WTC11 (cell line): Measurements from ENCODE around the gene SLC35B4. TPM values are rescaled to one million over a fixed set of nuclear protein-coding genes. Genes with fewer than 3 reads are reported as not detected.

Experiments used
- ATAC-seq: fragments of 200-7000 bp; cut with Tn5 transposase; 2 replicates; pipeline ENCODE4 v1.10.0; 2021; ENCODE audit warnings: mild to moderate bottlenecking, moderate library complexity
- CTCF ChIA-PET: fragments of 300-600 bp; sonication (Branson Sonifier 250); formaldehyde crosslinking; loops from one replicate; lab custom pipeline; 2021; ENCODE audit warnings: antibody characterized with exemption; lab: Charles Lee
- POLR2A ChIA-PET: fragments of 350-600 bp; sonication (Branson Sonifier 250); formaldehyde crosslinking; loops from one replicate; lab custom pipeline; 2021; ENCODE audit warnings: antibody characterized with exemption; lab: Charles Lee
- DNase-seq: peaks from one replicate; pipeline ENCODE4 v3.0.0; 2021; ENCODE audit warnings: low spot score
- H3K27ac Mint-ChIP-seq: 2 replicates; pipeline ENCODE4 v1.8.0; 2021; ENCODE audit warnings: mixed read lengths
- H3K27me3 Mint-ChIP-seq: 2 replicates; pipeline ENCODE4 v1.8.0; 2021; ENCODE audit warnings: low read depth, mild to moderate bottlenecking, moderate library complexity, mixed read lengths
- H3K36me3 Mint-ChIP-seq: 2 replicates; pipeline ENCODE4 v1.8.0; 2021; ENCODE audit warnings: mixed read lengths
- H3K4me1 Mint-ChIP-seq: 2 replicates; pipeline ENCODE4 v1.8.0; 2022; ENCODE audit warnings: mixed read lengths
- H3K4me3 Mint-ChIP-seq: 2 replicates; pipeline ENCODE4 v1.8.0; 2021; ENCODE audit warnings: mild to moderate bottlenecking, moderate library complexity, mixed read lengths
- H3K9me3 Mint-ChIP-seq: 2 replicates; pipeline ENCODE4 v1.8.0; 2021; ENCODE audit warnings: mixed read lengths
- ATF1 ChIP-seq: sonication (generic); formaldehyde crosslinking; IDR thresholded peaks from 2 replicates; pipeline ENCODE4 v1.8.1; 2023; ENCODE audit warnings: mild to moderate bottlenecking, moderate library complexity, missing genetic modification reagents
- ATF3 ChIP-seq: sonication (generic); formaldehyde crosslinking; conservative IDR thresholded peaks from 2 replicates; pipeline ENCODE4 v1.8.1; 2022; ENCODE audit warnings: mild to moderate bottlenecking, missing genetic modification reagents
- CREB1 ChIP-seq: sonication (generic); formaldehyde crosslinking; IDR thresholded peaks from 2 replicates; pipeline ENCODE4 v1.8.0; 2023; ENCODE audit warnings: mild to moderate bottlenecking, missing genetic modification reagents
- CREM ChIP-seq: sonication (generic); formaldehyde crosslinking; IDR thresholded peaks from 2 replicates; pipeline ENCODE4 v1.8.1; 2022; ENCODE audit warnings: mild to moderate bottlenecking, missing genetic modification reagents, moderate library complexity
- EMX1 ChIP-seq: fragments of 250-450 bp; sonication (Bioruptor Pico); IDR thresholded peaks from 2 replicates; pipeline ENCODE4 v1.8.0; 2021; ENCODE audit warnings: mild to moderate bottlenecking
- FOXJ3 ChIP-seq: sonication (generic); formaldehyde crosslinking; IDR thresholded peaks from 2 replicates; pipeline ENCODE4 v1.9.0; 2021; ENCODE audit warnings: missing genetic modification reagents, mild to moderate bottlenecking, borderline replicate concordance
- FOXK1 ChIP-seq: sonication (generic); formaldehyde crosslinking; IDR thresholded peaks from 2 replicates; pipeline ENCODE4 v1.8.0; 2022; ENCODE audit warnings: mild to moderate bottlenecking, moderate library complexity, missing genetic modification reagents
- GABPB1 ChIP-seq: sonication (generic); formaldehyde crosslinking; IDR thresholded peaks from 2 replicates; pipeline ENCODE4 v1.8.1; 2023; ENCODE audit warnings: mild to moderate bottlenecking, missing genetic modification reagents
- GRHL2 ChIP-seq: fragments of 250-450 bp; sonication (Bioruptor Pico); IDR thresholded peaks from 2 replicates; pipeline ENCODE4 v1.8.0; 2022; ENCODE audit warnings: mild to moderate bottlenecking, moderate library complexity; ENCODE audit not compliant: insufficient replicate concordance, severe bottlenecking
- IRF1 ChIP-seq: sonication (generic); formaldehyde crosslinking; IDR thresholded peaks from 2 replicates; pipeline ENCODE4 v1.8.0; 2023; ENCODE audit warnings: missing genetic modification reagents
- JAZF1 ChIP-seq: fragments of 250-450 bp; sonication (Bioruptor Pico); IDR thresholded peaks from 2 replicates; pipeline ENCODE4 v1.9.0; 2021; ENCODE audit warnings: moderate library complexity, mild to moderate bottlenecking, inconsistent platforms
- MXD4 ChIP-seq: fragments of 250-450 bp; sonication (Bioruptor Pico); IDR thresholded peaks from 2 replicates; pipeline ENCODE4 v1.8.0; 2021; ENCODE audit warnings: mild to moderate bottlenecking, moderate library complexity, borderline replicate concordance
- NFYB ChIP-seq: sonication (generic); formaldehyde crosslinking; conservative IDR thresholded peaks from 2 replicates; pipeline ENCODE4 v1.8.0; 2022; ENCODE audit warnings: low read depth, missing genetic modification reagents
- NR1H2 ChIP-seq: sonication (generic); formaldehyde crosslinking; IDR thresholded peaks from 2 replicates; pipeline ENCODE4 v1.9.0; 2021; ENCODE audit warnings: mild to moderate bottlenecking, moderate library complexity, missing genetic modification reagents
- NR2C2 ChIP-seq: sonication (generic); formaldehyde crosslinking; IDR thresholded peaks from 2 replicates; pipeline ENCODE4 v1.8.0; 2022; ENCODE audit warnings: mild to moderate bottlenecking, missing genetic modification reagents
- NR3C1 ChIP-seq: sonication (generic); formaldehyde crosslinking; conservative IDR thresholded peaks from 2 replicates; pipeline ENCODE4 v1.8.1; 2023; ENCODE audit warnings: low read depth, mild to moderate bottlenecking, missing genetic modification reagents
- SMAD4 ChIP-seq: sonication (generic); formaldehyde crosslinking; IDR thresholded peaks from 2 replicates; pipeline ENCODE4 v1.8.0; 2022; ENCODE audit warnings: mild to moderate bottlenecking, missing genetic modification reagents
- SOX15 ChIP-seq: fragments of 250-450 bp; sonication (Bioruptor Pico); IDR thresholded peaks from 2 replicates; pipeline ENCODE4 v1.9.0; 2021; ENCODE audit warnings: mild to moderate bottlenecking
- TEAD4 ChIP-seq: sonication (generic); formaldehyde crosslinking; IDR thresholded peaks from 2 replicates; pipeline ENCODE4 v1.8.0; 2022; ENCODE audit warnings: mild to moderate bottlenecking, missing genetic modification reagents
- USF2 ChIP-seq: sonication (generic); formaldehyde crosslinking; IDR thresholded peaks from 2 replicates; pipeline ENCODE4 v1.8.1; 2023; ENCODE audit warnings: mild to moderate bottlenecking, missing genetic modification reagents, moderate library complexity
- ZMAT4 ChIP-seq: fragments of 250-450 bp; sonication (Bioruptor Pico); IDR thresholded peaks from 2 replicates; pipeline ENCODE4 v1.9.0; 2021; ENCODE audit warnings: mild to moderate bottlenecking
- ZNF121 ChIP-seq: sonication (generic); formaldehyde crosslinking; IDR thresholded peaks from 2 replicates; pipeline ENCODE4 v1.8.0; 2023; ENCODE audit warnings: missing genetic modification reagents
- ZNF138 ChIP-seq: sonication (generic); formaldehyde crosslinking; conservative IDR thresholded peaks from 2 replicates; pipeline ENCODE4 v1.8.1; 2022; ENCODE audit warnings: mild to moderate bottlenecking, moderate library complexity, missing genetic modification reagents
- ZNF263 ChIP-seq: sonication (generic); formaldehyde crosslinking; IDR thresholded peaks from 2 replicates; pipeline ENCODE4 v1.8.1; 2022; ENCODE audit warnings: low read depth, mild to moderate bottlenecking, moderate library complexity, missing genetic modification reagents
- ZNF671 ChIP-seq: fragments of 250-450 bp; sonication (Bioruptor Pico); IDR thresholded peaks from 2 replicates; pipeline ENCODE4 v1.8.0; 2021; ENCODE audit warnings: mild to moderate bottlenecking
- total RNA-seq: library from RNA; stranded (reverse); gene quantifications from 3 replicates; pipeline ENCODE4 v1.2.3, GENCODE V29; 2021
- TF ChIP-seq, protein P1 (sequence below): sonication (generic); formaldehyde crosslinking; IDR thresholded peaks from 2 replicates; pipeline ENCODE4 v1.8.0; 2022; ENCODE audit warnings: mild to moderate bottlenecking, missing genetic modification reagents
- TF ChIP-seq, protein P2 (sequence below): sonication (generic); formaldehyde crosslinking; IDR thresholded peaks from 2 replicates; pipeline ENCODE4 v1.8.1; 2022; ENCODE audit warnings: mild to moderate bottlenecking, missing genetic modification reagents, moderate library complexity, borderline replicate concordance

The SLC35B4 gene
- total RNA-seq, 1 experiment from 2014 or later, result 32.6 TPM

DNA sequence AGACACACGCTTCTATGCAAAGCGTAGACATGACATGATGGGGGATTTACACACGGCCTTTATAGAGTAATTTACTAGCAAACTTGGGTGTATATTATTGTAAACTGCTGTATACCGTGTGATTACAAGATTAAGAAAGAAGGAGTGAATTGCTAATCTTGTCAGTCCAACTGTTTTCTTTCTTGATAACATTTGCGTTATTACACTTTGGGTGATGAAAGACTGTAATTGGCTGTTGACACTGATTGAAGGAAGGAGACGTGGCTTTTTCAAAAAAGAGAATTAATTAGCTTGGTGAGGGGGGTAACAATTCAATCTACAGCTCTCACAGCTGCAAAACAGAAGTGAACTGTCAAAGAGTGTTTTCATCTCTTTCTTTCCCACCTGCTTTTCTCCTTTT, 32.7 kb downstream of the SLC35B4 start:
- DNase-seq, result no peak
- no peak for TF ChIP-seq ATF1 (CRISPR knock-in tag)
- no peak for TF ChIP-seq ZNF138 (CRISPR knock-in tag)
- TF ChIP-seq ZMAT4, result no peak
- TF ChIP-seq IRF1 (CRISPR knock-in tag), result no peak
- no peak for TF ChIP-seq USF2 (CRISPR knock-in tag)
- no peak for TF ChIP-seq ATF3 (CRISPR knock-in tag)
- TF ChIP-seq ZNF263 (CRISPR knock-in tag), result no peak
- no peak for TF ChIP-seq GRHL2 (CRISPR knock-in tag)
- no peak for TF ChIP-seq EMX1 (CRISPR knock-in tag)
- TF ChIP-seq, protein P1, sequence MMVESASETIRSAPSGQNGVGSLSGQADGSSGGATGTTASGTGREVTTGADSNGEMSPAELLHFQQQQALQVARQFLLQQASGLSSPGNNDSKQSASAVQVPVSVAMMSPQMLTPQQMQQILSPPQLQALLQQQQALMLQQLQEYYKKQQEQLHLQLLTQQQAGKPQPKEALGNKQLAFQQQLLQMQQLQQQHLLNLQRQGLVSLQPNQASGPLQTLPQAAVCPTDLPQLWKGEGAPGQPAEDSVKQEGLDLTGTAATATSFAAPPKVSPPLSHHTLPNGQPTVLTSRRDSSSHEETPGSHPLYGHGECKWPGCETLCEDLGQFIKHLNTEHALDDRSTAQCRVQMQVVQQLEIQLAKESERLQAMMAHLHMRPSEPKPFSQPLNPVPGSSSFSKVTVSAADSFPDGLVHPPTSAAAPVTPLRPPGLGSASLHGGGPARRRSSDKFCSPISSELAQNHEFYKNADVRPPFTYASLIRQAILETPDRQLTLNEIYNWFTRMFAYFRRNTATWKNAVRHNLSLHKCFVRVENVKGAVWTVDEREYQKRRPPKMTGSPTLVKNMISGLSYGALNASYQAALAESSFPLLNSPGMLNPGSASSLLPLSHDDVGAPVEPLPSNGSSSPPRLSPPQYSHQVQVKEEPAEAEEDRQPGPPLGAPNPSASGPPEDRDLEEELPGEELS (CRISPR knock-in tag), result no peak
- Mint-ChIP-seq H3K36me3 (no peaks in the 10 kb centered on the region), H3K27me3 (no peaks in the 10 kb centered on the region), H3K9me3 (no peaks in the 10 kb centered on the region), H3K4me1 (peaks cover 6% of the 10 kb centered on the region; the same call in 1 of the 2 replicates), H3K27ac (no peak overlapping the region), H3K4me3 (no peak overlapping the region)
- CTCF ChIA-PET, result no interaction called here
- POLR2A ChIA-PET, result no interaction called here
- no peak for ATAC-seq

DNA sequence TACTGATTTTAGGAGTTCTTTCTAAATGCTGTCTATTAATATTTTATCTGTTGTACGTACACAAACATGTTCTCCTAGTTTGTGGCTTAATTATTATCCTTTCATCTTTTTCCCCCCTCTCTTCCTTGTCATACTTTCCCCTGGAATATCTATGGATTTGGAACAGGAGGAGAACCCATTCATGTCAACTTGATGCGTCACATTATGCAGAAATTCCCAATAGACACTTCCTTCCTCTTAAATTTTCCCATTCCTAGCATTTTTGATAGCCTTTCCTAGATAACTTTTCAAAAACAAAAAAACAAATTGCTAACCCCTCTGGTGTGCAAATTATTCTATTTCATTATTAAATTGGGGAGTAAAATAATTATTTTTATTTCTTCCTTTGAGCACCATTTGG, 36.2 kb downstream of the SLC35B4 start:
- H3K9me3 Mint-ChIP-seq, result no peaks in the 10 kb centered on the region
- no peak overlapping the region for H3K27ac Mint-ChIP-seq
- ChIA-PET POLR2A (no interaction called here), CTCF (no interaction called here)
- H3K4me1 Mint-ChIP-seq, result peaks cover 12% of the 10 kb centered on the region
- no peak for DNase-seq
- H3K36me3 Mint-ChIP-seq, result no peaks in the 10 kb centered on the region
- TF ChIP-seq TEAD4 (CRISPR knock-in tag), result no peak
- no peak for ATAC-seq
- no peak overlapping the region for H3K4me3 Mint-ChIP-seq
- H3K27me3 Mint-ChIP-seq, result no peaks in the 10 kb centered on the region

- ChIA-PET POLR2A (no interaction called here), CTCF (no interaction called here)
- Mint-ChIP-seq H3K36me3 (no peaks in the 10 kb centered on the region), H3K4me3 (no peak overlapping the region), H3K27me3 (no peaks in the 10 kb centered on the region), H3K27ac (no peak overlapping the region), H3K9me3 (no peaks in the 10 kb centered on the region), H3K4me1 (peaks cover 12% of the 10 kb centered on the region)
- ATAC-seq (no peak), DNase-seq (no peak)
- TF ChIP-seq NR3C1 (no peak), GABPB1 (CRISPR knock-in tag) (no peak), FOXJ3 (CRISPR knock-in tag) (no peak), CREB1 (CRISPR knock-in tag) (no peak), CREM (CRISPR knock-in tag) (no peak), SOX15 (CRISPR knock-in tag) (no peak), ZNF671 (no peak), SMAD4 (CRISPR knock-in tag) (no peak), JAZF1 (CRISPR knock-in tag) (no peak), MXD4 (CRISPR knock-in tag) (no peak), NR1H2 (CRISPR knock-in tag) (no peak), FOXK1 (CRISPR knock-in tag) (no peak), NFYB (CRISPR knock-in tag) (no peak), ZNF121 (CRISPR knock-in tag) (no peak), NR2C2 (CRISPR knock-in tag) (no peak)
- TF ChIP-seq, protein P2, sequence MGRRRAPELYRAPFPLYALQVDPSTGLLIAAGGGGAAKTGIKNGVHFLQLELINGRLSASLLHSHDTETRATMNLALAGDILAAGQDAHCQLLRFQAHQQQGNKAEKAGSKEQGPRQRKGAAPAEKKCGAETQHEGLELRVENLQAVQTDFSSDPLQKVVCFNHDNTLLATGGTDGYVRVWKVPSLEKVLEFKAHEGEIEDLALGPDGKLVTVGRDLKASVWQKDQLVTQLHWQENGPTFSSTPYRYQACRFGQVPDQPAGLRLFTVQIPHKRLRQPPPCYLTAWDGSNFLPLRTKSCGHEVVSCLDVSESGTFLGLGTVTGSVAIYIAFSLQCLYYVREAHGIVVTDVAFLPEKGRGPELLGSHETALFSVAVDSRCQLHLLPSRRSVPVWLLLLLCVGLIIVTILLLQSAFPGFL, result no peak
Observed at GRCh38 chr7:134279898-134280297, 36.8 kb downstream of the SLC35B4 start.
